SW480 (cell line): ENCODE data around the gene LMOD2.
"Not testable (repeated sequence)": the region's sequence is repeated elsewhere in the genome, so short reads cannot be mapped to it uniquely, and the experiment has no call there.

ENCODE experiments used
- DNase-seq: peaks from one replicate; pipeline ENCODE4 v3.0.0-alpha.2; 2016; ENCODE audit warnings: low spot score

LMOD2 gene

GRCh38 chr7:123655614-123656013, at the start of gene LMOD2:
Gene LMOD2, plus strand, starts transcription at chr7:123655866. Its CDS starts 98 bp downstream, at chr7:123655964.
- DNase-seq = no peak

- DNase-seq = no peak
Measured at GRCh38 chr7:123607423-123607975, 48.2 kb upstream of the LMOD2 start.

GRCh38 chr7:123608991-123609882, 46.4 kb upstream of the LMOD2 start:
- peak; percentile 29 for DNase-seq

- no peak for DNase-seq
Measured at GRCh38 chr7:123609883-123610239, 45.8 kb upstream of the LMOD2 start.

GRCh38 chr7:123612024-123612423, 43.6 kb upstream of the LMOD2 start:
- DNase-seq = no peak

GRCh38 chr7:123615344-123615743, 40.3 kb upstream of the LMOD2 start:
- no peak for DNase-seq

- DNase-seq = no peak
Measured at GRCh38 chr7:123616223-123616622, 39.4 kb upstream of the LMOD2 start.

GRCh38 chr7:123621707-123622106, 34.0 kb upstream of the LMOD2 start:
- no peak for DNase-seq

- DNase-seq = peak; percentile 32
Measured at GRCh38 chr7:123622660-123623386, 32.8 kb upstream of the LMOD2 start.

- peak; percentile 46 for DNase-seq
Measured at GRCh38 chr7:123624527-123625183, 31.0 kb upstream of the LMOD2 start.

- no peak for DNase-seq
Measured at GRCh38 chr7:123625254-123625653, 30.4 kb upstream of the LMOD2 start.

GRCh38 chr7:123627851-123628250, 27.8 kb upstream of the LMOD2 start:
- no peak for DNase-seq

- no peak for DNase-seq
Measured at GRCh38 chr7:123628829-123629228, 26.8 kb upstream of the LMOD2 start.

- no peak for DNase-seq
Measured at GRCh38 chr7:123629281-123629680, 26.4 kb upstream of the LMOD2 start.

GRCh38 chr7:123632808-123633207, 22.9 kb upstream of the LMOD2 start:
- DNase-seq = no peak

- no peak for DNase-seq
Measured at GRCh38 chr7:123633553-123633952, 22.1 kb upstream of the LMOD2 start.

GRCh38 chr7:123634011-123634573, 21.6 kb upstream of the LMOD2 start:
- not testable (repeated sequence) for DNase-seq

GRCh38 chr7:123635551-123636359, 19.9 kb upstream of the LMOD2 start:
- peak; percentile 40 for DNase-seq

- no peak for DNase-seq
Measured at GRCh38 chr7:123637203-123637602, 18.5 kb upstream of the LMOD2 start.

GRCh38 chr7:123637878-123638277, 17.8 kb upstream of the LMOD2 start:
- DNase-seq = no peak

- no peak for DNase-seq
Measured at GRCh38 chr7:123639631-123640030, 16.0 kb upstream of the LMOD2 start.
